Stimulated activated CD8-positive, alpha-beta memory T cell treated with anti-CD3 and anti-CD28 coated beads, Interleukin-4, amount 100 ng/mL, for 48 hours (primary cell): ENCODE measurements around the gene MAP3K2.
A peak's percentile ranks its signal among the peaks of the same experiment; 100 is the strongest.

Source experiments
- DNase-seq: peaks from one replicate; pipeline ENCODE4 v3.0.0-alpha.2; 2020

MAP3K2 gene

GRCh38 chr2:127387655-127388422 is at the start of gene MAP3K2:
TSS of gene MAP3K2 (minus strand) at chr2:127387975. CDS start at chr2:127343129, 44,846 bp downstream.
- peak; percentile 97 for DNase-seq

DNA sequence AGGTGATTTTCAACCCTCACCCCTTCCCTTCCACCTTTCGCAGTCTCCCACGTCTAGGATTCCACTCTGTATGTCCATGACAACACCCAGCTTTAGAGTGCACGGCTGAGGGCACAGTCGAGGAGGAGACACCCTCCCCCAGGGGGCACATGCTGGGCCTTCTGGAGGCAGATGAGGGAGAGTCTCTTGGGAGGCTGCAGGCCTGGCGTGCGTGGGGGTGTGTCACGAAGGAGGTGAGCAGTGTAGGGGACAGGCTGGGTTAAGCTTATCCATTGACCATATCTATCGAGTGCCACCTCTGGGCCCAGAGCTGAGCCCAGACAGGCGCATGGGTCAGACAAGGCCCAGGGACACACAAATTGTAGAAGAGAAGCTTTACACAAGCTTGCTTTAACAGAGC is 49.3 kb upstream of the MAP3K2 start:
- DNase-seq = no peak

GRCh38 chr2:127434515-127434914 is 46.7 kb upstream of the MAP3K2 start:
- no peak for DNase-seq

DNA sequence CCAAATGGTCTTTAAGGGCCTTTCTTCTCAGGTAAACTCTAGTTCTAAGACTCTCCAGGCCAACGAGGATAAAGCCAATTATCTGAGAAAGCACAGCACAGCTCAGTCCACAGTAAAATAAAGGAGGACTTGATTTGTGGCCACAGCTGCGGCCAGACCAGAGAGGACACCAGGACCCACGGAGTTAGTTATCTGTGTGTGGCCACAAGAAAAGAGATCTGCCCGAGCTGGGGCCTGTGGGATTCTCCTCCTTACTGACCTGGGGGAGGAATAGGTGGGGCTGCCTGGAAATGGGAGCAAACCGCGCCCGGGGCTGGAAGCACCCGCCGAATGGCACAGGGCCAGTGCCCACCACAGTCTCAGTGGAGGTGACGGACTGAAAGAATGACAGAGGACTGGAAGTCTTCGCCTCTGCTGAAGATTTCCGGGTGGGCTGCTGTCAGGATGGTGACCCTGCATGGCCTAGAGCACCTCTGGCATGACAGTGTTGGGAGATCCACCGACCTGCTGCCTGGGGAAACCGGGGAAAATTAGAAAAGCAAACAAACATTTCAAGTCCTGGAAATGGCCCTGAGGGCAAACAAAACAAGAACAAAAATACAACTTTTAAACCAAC is 43.7 kb upstream of the MAP3K2 start:
- DNase-seq = peak; percentile 12

GRCh38 chr2:127429844-127430425 is 42.2 kb upstream of the MAP3K2 start:
- peak; percentile 8 for DNase-seq

GRCh38 chr2:127429291-127429690 is 41.5 kb upstream of the MAP3K2 start:
- no peak for DNase-seq

DNA sequence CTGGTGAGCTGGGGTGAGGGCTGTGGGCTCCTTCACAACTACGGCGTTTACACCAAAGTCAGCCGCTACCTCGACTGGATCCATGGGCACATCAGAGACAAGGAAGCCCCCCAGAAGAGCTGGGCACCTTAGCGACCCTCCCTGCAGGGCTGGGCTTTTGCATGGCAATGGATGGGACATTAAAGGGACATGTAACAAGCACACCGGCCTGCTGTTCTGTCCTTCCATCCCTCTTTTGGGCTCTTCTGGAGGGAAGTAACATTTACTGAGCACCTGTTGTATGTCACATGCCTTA is 41.0 kb upstream of the MAP3K2 start:
- DNase-seq = peak; percentile 5

- DNase-seq = no peak
These were observed 40.5 kb upstream of the MAP3K2 start for GRCh38 chr2:127428057-127428814.

- no peak for DNase-seq
These were observed 39.7 kb upstream of the MAP3K2 start for GRCh38 chr2:127427376-127428056.

DNA sequence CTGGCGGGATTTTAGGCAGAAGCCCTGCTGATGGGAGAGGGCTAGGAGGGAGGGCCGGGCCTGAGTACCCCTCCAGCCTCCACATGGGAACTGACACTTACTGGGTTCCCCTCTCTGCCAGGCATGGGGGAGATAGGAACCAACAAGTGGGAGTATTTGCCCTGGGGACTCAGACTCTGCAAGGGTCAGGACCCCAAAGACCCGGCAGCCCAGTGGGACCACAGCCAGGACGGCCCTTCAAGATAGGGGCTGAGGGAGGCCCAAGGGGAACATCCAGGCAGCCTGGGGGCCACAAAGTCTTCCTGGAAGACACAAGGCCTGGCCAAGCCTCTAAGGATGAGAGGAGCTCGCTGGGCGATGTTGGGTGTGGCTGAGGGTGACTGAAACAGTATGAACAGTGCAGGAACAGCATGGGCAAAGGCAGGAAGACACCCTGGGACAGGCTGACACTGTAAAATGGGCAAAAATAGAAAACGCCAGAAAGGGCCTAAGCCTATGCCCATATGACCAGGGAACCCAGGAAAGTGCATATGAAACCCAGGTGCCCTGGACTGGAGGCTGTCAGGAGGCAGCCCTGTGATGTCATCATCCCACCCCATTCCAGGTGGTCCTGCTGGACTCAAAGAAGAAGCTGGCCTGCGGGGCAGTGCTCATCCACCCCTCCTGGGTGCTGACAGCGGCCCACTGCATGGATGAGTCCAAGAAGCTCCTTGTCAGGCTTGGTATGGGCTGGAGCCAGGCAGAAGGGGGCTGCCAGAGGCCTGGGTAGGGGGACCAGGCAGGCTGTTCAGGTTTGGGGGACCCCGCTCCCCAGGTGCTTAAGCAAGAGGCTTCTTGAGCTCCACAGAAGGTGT is 39.0 kb upstream of the MAP3K2 start:
- no peak for DNase-seq

DNA sequence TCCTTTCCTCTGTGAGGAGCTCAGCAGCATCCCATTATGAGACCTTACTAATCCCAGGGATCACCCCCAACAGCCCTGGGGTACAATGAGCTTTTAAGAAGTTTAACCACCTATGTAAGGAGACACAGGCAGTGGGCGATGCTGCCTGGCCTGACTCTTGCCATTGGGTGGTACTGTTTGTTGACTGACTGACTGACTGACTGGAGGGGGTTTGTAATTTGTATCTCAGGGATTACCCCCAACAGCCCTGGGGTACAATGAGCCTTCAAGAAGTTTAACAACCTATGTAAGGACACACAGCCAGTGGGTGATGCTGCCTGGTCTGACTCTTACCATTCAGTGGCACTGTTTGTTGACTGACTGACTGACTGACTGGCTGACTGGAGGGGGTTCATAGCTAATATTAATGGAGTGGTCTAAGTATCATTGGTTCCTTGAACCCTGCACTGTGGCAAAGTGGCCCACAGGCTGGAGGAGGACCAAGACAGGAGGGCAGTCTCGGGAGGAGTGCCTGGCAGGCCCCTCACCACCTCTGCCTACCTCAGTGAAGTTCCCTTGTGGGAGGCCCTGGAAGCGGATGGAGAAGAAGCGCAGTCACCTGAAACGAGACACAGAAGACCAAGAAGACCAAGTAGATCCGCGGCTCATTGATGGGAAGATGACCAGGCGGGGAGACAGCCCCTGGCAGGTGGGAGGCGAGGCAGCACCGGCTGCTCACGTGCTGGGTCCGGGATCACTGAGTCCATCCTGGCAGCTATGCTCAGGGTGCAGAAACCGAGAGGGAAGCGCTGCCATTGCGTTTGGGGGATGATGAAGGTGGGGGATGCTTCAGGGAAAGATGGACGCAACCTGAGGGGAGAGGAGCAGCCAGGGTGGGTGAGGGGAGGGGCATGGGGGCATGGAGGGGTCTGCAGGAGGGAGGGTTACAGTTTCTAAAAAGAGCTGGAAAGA is 38.0 kb upstream of the MAP3K2 start:
- no peak for DNase-seq

DNA sequence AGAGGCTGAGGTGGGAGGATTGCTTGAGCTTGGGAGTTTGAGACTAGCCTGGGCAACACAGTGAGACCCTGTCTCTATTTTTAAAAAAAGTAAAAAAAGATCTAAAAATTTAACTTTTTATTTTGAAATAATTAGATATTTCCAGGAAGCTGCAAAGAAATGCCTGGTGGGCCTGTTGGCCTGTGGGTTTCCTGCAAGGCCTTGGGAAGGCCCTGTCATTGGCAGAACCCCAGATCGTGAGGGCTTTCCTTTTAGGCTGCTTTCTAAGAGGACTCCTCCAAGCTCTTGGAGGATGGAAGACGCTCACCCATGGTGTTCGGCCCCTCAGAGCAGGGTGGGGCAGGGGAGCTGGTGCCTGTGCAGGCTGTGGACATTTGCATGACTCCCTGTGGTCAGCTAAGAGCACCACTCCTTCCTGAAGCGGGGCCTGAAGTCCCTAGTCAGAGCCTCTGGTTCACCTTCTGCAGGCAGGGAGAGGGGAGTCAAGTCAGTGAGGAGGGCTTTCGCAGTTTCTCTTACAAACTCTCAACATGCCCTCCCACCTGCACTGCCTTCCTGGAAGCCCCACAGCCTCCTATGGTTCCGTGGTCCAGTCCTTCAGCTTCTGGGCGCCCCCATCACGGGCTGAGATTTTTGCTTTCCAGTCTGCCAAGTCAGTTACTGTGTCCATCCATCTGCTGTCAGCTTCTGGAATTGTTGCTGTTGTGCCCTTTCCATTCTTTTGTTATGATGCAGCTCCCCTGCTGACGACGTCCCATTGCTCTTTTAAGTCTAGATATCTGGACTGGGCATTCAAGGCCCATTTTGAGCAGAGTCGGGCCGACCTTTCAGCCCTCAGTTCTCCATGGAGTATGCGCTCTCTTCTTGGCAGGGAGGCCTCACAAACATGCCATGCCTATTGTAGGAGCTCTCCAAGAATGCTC is 37.1 kb upstream of the MAP3K2 start:
- DNase-seq = no peak

DNA sequence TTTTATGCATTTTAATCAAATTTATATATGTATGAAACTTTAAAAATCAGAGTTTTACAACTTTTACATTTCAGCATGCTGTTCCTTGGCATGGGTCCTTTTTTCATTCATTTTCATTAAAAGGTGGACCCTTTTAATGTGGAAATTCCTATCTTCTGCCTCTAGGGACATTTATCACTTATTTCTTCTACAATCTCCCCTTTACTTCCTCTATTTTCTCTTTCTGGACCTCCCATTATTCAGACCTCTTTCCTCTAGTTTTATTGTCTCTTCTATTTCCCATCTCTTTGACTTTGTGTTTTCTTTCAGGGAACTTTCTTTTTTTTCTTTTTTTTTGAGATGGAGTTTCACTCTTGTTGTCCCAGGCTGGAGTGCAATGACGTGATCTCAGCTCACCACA is 36.1 kb upstream of the MAP3K2 start:
- no peak for DNase-seq

- DNase-seq = no peak
These were observed 35.7 kb upstream of the MAP3K2 start for GRCh38 chr2:127423478-127423843.

DNA sequence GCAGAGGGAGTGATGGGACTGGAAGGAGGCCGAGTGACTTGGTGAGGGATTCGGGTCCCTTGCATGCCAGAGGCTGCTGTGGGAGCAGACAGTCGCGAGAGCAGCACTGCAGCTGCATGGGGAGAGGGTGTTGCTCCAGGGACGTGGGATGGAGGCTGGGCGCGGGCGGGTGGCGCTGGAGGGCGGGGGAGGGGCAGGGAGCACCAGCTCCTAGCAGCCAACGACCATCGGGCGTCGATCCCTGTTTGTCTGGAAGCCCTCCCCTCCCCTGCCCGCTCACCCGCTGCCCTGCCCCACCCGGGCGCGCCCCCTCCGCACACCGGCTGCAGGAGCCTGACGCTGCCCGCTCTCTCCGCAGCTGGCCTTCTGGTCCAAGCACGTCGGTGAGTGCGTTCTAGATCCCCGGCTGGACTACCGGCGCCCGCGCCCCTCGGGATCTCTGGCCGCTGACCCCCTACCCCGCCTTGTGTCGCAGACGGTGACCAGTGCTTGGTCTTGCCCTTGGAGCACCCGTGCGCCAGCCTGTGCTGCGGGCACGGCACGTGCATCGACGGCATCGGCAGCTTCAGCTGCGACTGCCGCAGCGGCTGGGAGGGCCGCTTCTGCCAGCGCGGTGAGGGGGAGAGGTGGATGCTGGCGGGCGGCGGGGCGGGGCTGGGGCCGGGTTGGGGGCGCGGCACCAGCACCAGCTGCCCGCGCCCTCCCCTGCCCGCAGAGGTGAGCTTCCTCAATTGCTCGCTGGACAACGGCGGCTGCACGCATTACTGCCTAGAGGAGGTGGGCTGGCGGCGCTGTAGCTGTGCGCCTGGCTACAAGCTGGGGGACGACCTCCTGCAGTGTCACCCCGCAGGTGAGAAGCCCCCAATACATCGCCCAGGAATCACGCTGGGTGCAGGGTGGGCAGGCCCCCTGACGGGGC is 35.0 kb upstream of the MAP3K2 start:
- peak; percentile 31 for DNase-seq

GRCh38 chr2:127421871-127422558 is 34.2 kb upstream of the MAP3K2 start:
- no peak for DNase-seq

GRCh38 chr2:127421116-127421800 is 33.5 kb upstream of the MAP3K2 start:
- no peak for DNase-seq
